Measurements from ENCODE around the gene C19orf38.

DNA sequence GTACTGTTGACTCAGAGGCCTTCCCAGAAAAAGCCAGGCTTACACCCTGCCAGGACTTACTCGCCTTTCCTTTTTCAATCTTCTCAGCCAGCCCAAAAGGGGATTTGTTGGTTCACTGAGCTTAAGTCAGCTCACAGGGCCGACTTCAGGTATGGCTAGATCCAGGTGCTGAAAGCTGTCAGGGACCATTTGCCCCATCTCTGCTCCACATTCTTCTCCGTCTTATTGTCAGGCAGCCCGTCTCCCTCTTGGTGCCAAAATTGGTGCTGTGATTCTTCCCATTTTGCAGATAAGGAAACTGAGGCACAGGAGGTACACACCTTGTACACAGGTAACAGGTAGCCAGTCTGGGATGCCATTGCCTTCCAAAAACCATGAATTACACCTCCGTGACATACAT is 2.4 kb downstream of the C19orf38 start:
- no peak for TF ChIP-seq POLR2AphosphoS5 (IDR thresholded peaks at IDR 0.05; ENCODE audit: low read depth, low read length)
- no peak for TF ChIP-seq TAF1 (IDR thresholded peaks at IDR 0.05; ENCODE audit: borderline replicate concordance, low read depth, low read length)
